ENCODE measurements around the gene ETS1.

The ETS1 gene
- total RNA-seq = 718 to 1,797 reads per million in 2 experiments

- no peak for DNase-seq (ENCODE audit: low read depth)
Observed at GRCh38 chr11:128587415-128587814, at the start of gene ETS1. ETS1 (minus strand) TSS chr11:128587558; CDS start chr11:128573130, 14,428 bp downstream.

- no peak for DNase-seq (ENCODE audit: low read depth)
Observed at GRCh38 chr11:128634395-128634794, 47.0 kb upstream of the ETS1 start.

GRCh38 chr11:128633384-128633965 is 46.1 kb upstream of the ETS1 start:
- DNase-seq (ENCODE audit: low read depth) = no peak

GRCh38 chr11:128632141-128632791 is 44.9 kb upstream of the ETS1 start:
- no peak for DNase-seq (ENCODE audit: low read depth)

- peak; percentile 84 for DNase-seq (ENCODE audit: low read depth)
Observed at GRCh38 chr11:128630367-128631230, 43.2 kb upstream of the ETS1 start.

- DNase-seq (ENCODE audit: low read depth) = no peak
Observed at GRCh38 chr11:128629516-128630106, 42.3 kb upstream of the ETS1 start.

- DNase-seq (ENCODE audit: low read depth) = no peak
Observed at GRCh38 chr11:128628686-128629085, 41.3 kb upstream of the ETS1 start.

GRCh38 chr11:128628325-128628673 is 40.9 kb upstream of the ETS1 start:
- DNase-seq (ENCODE audit: low read depth) = no peak

- no peak for DNase-seq (ENCODE audit: low read depth)
Observed at GRCh38 chr11:128627666-128628324, 40.4 kb upstream of the ETS1 start.

- no peak for DNase-seq (ENCODE audit: low read depth)
Observed at GRCh38 chr11:128626913-128627665, 39.7 kb upstream of the ETS1 start.

GRCh38 chr11:128625746-128626145 is 38.4 kb upstream of the ETS1 start:
- no peak for DNase-seq (ENCODE audit: low read depth)

- DNase-seq (ENCODE audit: low read depth) = no peak
Observed at GRCh38 chr11:128625326-128625725, 38.0 kb upstream of the ETS1 start.

- DNase-seq (ENCODE audit: low read depth) = peak; percentile 47
Observed at GRCh38 chr11:128624269-128625175, 37.2 kb upstream of the ETS1 start.

GRCh38 chr11:128623091-128623490 is 35.7 kb upstream of the ETS1 start:
- DNase-seq (ENCODE audit: low read depth) = no peak

GRCh38 chr11:128621601-128622501 is 34.5 kb upstream of the ETS1 start:
- DNase-seq (ENCODE audit: low read depth) = no peak

- no peak for DNase-seq (ENCODE audit: low read depth)
Observed at GRCh38 chr11:128620309-128621100, 33.1 kb upstream of the ETS1 start.

GRCh38 chr11:128619540-128620308 is 32.4 kb upstream of the ETS1 start:
- DNase-seq (ENCODE audit: low read depth) = no peak

GRCh38 chr11:128619007-128619406 is 31.6 kb upstream of the ETS1 start:
- DNase-seq (ENCODE audit: low read depth) = no peak
